ENCODE measurements around the gene USP7. TPM values are rescaled to one million over a fixed set of nuclear protein-coding genes. Genes with fewer than 3 reads are reported as not detected.

USP7 gene
- total and polyA plus RNA-seq, 10 of the 15 experiments (the other 5 are each of a cell fraction or from before 2014, with no cell fraction given): 16.2 to 133 (median 60.5) TPM

GRCh38 chr16:8880839-8881510 is 82.7 kb downstream of the USP7 start:
- Histone ChIP-seq H4K20me1 (ENCODE audit: control insufficient read depth, insufficient read depth) (no peaks in the 10 kb centered on the region), H3K9ac (ENCODE audit: control insufficient read depth, insufficient read depth, low read length) (no peak overlapping the region), H3K9me3 (replicated peaks; ENCODE audit: control insufficient read depth, insufficient read depth, low read length) (no peaks in the 10 kb centered on the region), H3K27ac (ENCODE audit: control insufficient read depth, insufficient read depth) (no peak overlapping the region), H3K79me2 (ENCODE audit: control insufficient read depth, insufficient read depth, low read length) (no peaks in the 10 kb centered on the region), H3K27me3 (replicated peaks in 1 of 2; ENCODE audit: control insufficient read depth in 2 of 2, insufficient read depth in 2 of 2, low read length in 1 of 2) (no peaks in the 10 kb centered on the region), H3K36me3 (ENCODE audit: control insufficient read depth in 2 of 2, insufficient read depth in 2 of 2, low read length in 1 of 2) (no peaks in the 10 kb centered on the region), H3K4me2 (ENCODE audit: control insufficient read depth, insufficient read depth) (no peak overlapping the region), H3K4me3 (no peak overlapping the region), H2AFZ (ENCODE audit: control insufficient read depth, low read depth, low read length) (no peak overlapping the region), H3K4me1 (ENCODE audit: control insufficient read depth, insufficient read depth, low read length) (peaks cover 6% of the 10 kb centered on the region)
- SMC1A ChIA-PET (ENCODE audit: uncharacterized antibody, unreplicated experiment): interaction anchor here (0.6 to 6.0 kb wide), 20 partner anchors 9 to 315 kb away, joined by 3 to 37 read pairs (median 6); partner anchors contain the start of genes CARHSP1, PMM2 and TMEM186
- no peak for FAIRE-seq
- POLR2A ChIA-PET: interaction anchor here (1.3 kb wide), 2 partner anchors 10 to 12 kb away, joined by 4 read pairs; partner anchors contain the start of gene CARHSP1
- ATAC-seq: no peak
- CTCF ChIA-PET: interaction anchor here (0.6 to 5.4 kb wide), 42 partner anchors 8 to 696 kb away, joined by 3 to 72 read pairs (median 5); partner anchors contain the start of genes CARHSP1, PMM2 and TMEM186
- no TSS peak for BruUV-seq (replicated peaks)
- in situ Hi-C loops (cut with MboI) (loop anchor here (5.0 kb wide), 2 partner anchors 214 to 314 kb away; no protein-coding TSS in a partner anchor), intact Hi-C loops (cut with micrococcal nuclease; ENCODE audit: unreplicated experiment) (loop anchor here (1.0 kb wide), 2 partner anchors 220 to 314 kb away; no protein-coding TSS in a partner anchor)
- DNase-seq (ENCODE audit: low read depth, low spot score): no peak
- RAD21 ChIA-PET (ENCODE audit: unreplicated experiment): interaction anchor here (0.7 to 4.4 kb wide), 17 partner anchors 10 to 314 kb away, joined by 3 to 44 read pairs (median 5); partner anchors contain the start of genes CARHSP1, PMM2 and TMEM186
- whole genome bisulfite sequencing (ENCODE audit: insufficient coverage, insufficient replicate concordance, low lambda C conversion rate, missing lambda C conversion rate): 82% methylated on average over 8 of the region's 8 CpGs
- TF ChIP-seq IKZF2 (IDR thresholded peaks at IDR 0.05) (no peak), ATF7 (IDR thresholded peaks at IDR 0.05; ENCODE audit: low read depth) (no peak), NBN (IDR thresholded peaks at IDR 0.05) (no peak), PKNOX1 (IDR thresholded peaks at IDR 0.05) (no peak), ESRRA (IDR thresholded peaks at IDR 0.05; ENCODE audit: low read length) (no peak), BMI1 (IDR thresholded peaks at IDR 0.05; ENCODE audit: borderline replicate concordance) (no peak), SMAD5 (IDR thresholded peaks at IDR 0.05; ENCODE audit: low read depth) (no peak)
- TF ChIP-seq, protein P1, sequence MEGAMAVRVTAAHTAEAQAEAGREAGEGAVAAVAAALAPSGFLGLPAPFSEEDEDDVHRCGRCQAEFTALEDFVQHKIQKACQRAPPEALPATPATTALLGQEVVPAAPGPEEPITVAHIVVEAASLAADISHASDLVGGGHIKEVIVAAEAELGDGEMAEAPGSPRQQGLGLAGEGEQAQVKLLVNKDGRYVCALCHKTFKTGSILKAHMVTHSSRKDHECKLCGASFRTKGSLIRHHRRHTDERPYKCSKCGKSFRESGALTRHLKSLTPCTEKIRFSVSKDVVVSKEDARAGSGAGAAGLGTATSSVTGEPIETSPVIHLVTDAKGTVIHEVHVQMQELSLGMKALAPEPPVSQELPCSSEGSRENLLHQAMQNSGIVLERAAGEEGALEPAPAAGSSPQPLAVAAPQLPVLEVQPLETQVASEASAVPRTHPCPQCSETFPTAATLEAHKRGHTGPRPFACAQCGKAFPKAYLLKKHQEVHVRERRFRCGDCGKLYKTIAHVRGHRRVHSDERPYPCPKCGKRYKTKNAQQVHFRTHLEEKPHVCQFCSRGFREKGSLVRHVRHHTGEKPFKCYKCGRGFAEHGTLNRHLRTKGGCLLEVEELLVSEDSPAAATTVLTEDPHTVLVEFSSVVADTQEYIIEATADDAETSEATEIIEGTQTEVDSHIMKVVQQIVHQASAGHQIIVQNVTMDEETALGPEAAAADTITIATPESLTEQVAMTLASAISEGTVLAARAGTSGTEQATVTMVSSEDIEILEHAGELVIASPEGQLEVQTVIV (IDR thresholded peaks at IDR 0.05; ENCODE audit: borderline replicate concordance, partially characterized antibody): no peak
- TF ChIP-seq, protein P2, sequence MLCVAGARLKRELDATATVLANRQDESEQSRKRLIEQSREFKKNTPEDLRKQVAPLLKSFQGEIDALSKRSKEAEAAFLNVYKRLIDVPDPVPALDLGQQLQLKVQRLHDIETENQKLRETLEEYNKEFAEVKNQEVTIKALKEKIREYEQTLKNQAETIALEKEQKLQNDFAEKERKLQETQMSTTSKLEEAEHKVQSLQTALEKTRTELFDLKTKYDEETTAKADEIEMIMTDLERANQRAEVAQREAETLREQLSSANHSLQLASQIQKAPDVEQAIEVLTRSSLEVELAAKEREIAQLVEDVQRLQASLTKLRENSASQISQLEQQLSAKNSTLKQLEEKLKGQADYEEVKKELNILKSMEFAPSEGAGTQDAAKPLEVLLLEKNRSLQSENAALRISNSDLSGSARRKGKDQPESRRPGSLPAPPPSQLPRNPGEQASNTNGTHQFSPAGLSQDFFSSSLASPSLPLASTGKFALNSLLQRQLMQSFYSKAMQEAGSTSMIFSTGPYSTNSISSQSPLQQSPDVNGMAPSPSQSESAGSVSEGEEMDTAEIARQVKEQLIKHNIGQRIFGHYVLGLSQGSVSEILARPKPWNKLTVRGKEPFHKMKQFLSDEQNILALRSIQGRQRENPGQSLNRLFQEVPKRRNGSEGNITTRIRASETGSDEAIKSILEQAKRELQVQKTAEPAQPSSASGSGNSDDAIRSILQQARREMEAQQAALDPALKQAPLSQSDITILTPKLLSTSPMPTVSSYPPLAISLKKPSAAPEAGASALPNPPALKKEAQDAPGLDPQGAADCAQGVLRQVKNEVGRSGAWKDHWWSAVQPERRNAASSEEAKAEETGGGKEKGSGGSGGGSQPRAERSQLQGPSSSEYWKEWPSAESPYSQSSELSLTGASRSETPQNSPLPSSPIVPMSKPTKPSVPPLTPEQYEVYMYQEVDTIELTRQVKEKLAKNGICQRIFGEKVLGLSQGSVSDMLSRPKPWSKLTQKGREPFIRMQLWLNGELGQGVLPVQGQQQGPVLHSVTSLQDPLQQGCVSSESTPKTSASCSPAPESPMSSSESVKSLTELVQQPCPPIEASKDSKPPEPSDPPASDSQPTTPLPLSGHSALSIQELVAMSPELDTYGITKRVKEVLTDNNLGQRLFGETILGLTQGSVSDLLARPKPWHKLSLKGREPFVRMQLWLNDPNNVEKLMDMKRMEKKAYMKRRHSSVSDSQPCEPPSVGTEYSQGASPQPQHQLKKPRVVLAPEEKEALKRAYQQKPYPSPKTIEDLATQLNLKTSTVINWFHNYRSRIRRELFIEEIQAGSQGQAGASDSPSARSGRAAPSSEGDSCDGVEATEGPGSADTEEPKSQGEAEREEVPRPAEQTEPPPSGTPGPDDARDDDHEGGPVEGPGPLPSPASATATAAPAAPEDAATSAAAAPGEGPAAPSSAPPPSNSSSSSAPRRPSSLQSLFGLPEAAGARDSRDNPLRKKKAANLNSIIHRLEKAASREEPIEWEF (IDR thresholded peaks at IDR 0.05; ENCODE audit: insufficient replicate concordance, low read depth, low read length): no peak
- TF ChIP-seq, protein P3, sequence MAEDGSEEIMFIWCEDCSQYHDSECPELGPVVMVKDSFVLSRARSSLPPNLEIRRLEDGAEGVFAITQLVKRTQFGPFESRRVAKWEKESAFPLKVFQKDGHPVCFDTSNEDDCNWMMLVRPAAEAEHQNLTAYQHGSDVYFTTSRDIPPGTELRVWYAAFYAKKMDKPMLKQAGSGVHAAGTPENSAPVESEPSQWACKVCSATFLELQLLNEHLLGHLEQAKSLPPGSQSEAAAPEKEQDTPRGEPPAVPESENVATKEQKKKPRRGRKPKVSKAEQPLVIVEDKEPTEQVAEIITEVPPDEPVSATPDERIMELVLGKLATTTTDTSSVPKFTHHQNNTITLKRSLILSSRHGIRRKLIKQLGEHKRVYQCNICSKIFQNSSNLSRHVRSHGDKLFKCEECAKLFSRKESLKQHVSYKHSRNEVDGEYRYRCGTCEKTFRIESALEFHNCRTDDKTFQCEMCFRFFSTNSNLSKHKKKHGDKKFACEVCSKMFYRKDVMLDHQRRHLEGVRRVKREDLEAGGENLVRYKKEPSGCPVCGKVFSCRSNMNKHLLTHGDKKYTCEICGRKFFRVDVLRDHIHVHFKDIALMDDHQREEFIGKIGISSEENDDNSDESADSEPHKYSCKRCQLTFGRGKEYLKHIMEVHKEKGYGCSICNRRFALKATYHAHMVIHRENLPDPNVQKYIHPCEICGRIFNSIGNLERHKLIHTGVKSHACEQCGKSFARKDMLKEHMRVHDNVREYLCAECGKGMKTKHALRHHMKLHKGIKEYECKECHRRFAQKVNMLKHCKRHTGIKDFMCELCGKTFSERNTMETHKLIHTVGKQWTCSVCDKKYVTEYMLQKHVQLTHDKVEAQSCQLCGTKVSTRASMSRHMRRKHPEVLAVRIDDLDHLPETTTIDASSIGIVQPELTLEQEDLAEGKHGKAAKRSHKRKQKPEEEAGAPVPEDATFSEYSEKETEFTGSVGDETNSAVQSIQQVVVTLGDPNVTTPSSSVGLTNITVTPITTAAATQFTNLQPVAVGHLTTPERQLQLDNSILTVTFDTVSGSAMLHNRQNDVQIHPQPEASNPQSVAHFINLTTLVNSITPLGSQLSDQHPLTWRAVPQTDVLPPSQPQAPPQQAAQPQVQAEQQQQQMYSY (CRISPR knock-in tag; IDR thresholded peaks at IDR 0.05): no peak

Measured in GM12878 (cell line).